ENCODE results near the gene NADK2.

GRCh38 chr5:36202521-36202961 is 39.2 kb downstream of the NADK2 start:
- TF ChIP-seq CTCF (IDR thresholded peaks at IDR 0.05; ENCODE audit: insufficient read depth, low read length) (no peak), POLR2AphosphoS5 (IDR thresholded peaks at IDR 0.05; ENCODE audit: low read depth) (no peak), REST (IDR thresholded peaks at IDR 0.05; ENCODE audit: insufficient replicate concordance, low read depth) (no peak), SPI1 (IDR thresholded peaks at IDR 0.05; ENCODE audit: borderline replicate concordance, low read depth) (no peak)

Data from HL-60 (cell line).